ENCODE results near the gene KCNQ1. TPM values are rescaled to one million over a fixed set of nuclear protein-coding genes. Genes with fewer than 3 reads are reported as not detected.

Gene KCNQ1
- total RNA-seq, 1 experiment from 2014 or later = 1.0 TPM

- H3K4me1 ChIP-seq = no peaks in the 10 kb centered on the region
- Mint-ChIP-seq H3K27ac (ENCODE audit: unreplicated experiment) (no peak overlapping the region), H3K9me3 (ENCODE audit: unreplicated experiment) (peaks cover 65% of the 10 kb centered on the region), H3K4me1 (ENCODE audit: low read depth, unreplicated experiment) (no peaks in the 10 kb centered on the region), H3K4me3 (ENCODE audit: unreplicated experiment) (no peak overlapping the region), H3K27me3 (ENCODE audit: insufficient read depth, unreplicated experiment) (peaks cover 2% of the 10 kb centered on the region), H3K36me3 (ENCODE audit: insufficient read depth, unreplicated experiment) (no peaks in the 10 kb centered on the region)
- H3K36me3 ChIP-seq (ENCODE audit: control insufficient read depth, insufficient read depth, low read length) = no peaks in the 10 kb centered on the region
- POLR2A ChIA-PET = no interaction called here
- TF ChIP-seq CTCF (IDR thresholded peaks at IDR 0.05; ENCODE audit: insufficient read depth in 1 of 2, low read depth in 1 of 2, low read length in 1 of 2, severe bottlenecking in 1 of 2, unreplicated experiment in 1 of 2) = no peak
- no peak overlapping the region for H3K4me3 ChIP-seq (ENCODE audit: low read depth, low read length)
- H3K27me3 ChIP-seq (replicated peaks; ENCODE audit: control insufficient read depth, insufficient read depth, low read length) = no peaks in the 10 kb centered on the region; the same call in 1 of the 2 replicates
- no peak for DNase-seq
- CTCF ChIA-PET = no interaction called here
- no TSS peak for BruUV-seq (replicated peaks)
- peaks cover 43% of the 10 kb centered on the region for H3K9me3 ChIP-seq
- intact Hi-C loops (cut with micrococcal nuclease; ENCODE audit: unreplicated experiment) = no loop called here
Observed at GRCh38 chr11:2819316-2819715, 374.5 kb downstream of the KCNQ1 start.

DNA sequence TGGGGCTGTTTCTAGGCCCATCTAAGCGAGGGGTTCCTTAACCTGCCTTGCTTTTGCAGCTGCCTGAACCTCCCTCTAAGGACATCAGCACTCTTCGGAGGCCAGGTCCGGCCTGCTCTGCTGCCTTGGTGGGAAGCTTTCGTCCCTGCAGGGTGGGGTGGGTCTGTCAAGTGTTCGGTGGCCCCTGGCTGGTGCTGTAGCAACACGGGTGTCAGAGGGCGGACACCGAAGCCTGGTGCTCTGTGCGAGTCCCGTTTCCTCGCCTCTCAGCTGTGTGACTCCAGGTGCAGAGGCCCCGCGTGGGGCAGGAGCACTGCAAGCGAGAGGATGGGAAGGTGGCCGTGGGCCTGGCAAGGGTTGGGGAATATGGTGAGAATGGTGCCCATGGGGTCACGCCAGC is 376.2 kb downstream of the KCNQ1 start:
- CTCF ChIA-PET = no interaction called here
- no TSS peak for BruUV-seq (replicated peaks)
- H3K36me3 Mint-ChIP-seq (ENCODE audit: insufficient read depth, unreplicated experiment) = no peaks in the 10 kb centered on the region

GRCh38 chr11:2821891-2822290 is 377.1 kb downstream of the KCNQ1 start:
- peaks cover 8% of the 10 kb centered on the region for H3K4me1 Mint-ChIP-seq (ENCODE audit: low read depth, unreplicated experiment)
- peaks cover 16% of the 10 kb centered on the region for H3K4me1 ChIP-seq
- ChIA-PET POLR2A (no interaction called here), CTCF (no interaction called here)
- H3K27ac Mint-ChIP-seq (ENCODE audit: unreplicated experiment) = no peak overlapping the region
- peaks cover 39% of the 10 kb centered on the region for H3K9me3 ChIP-seq
- H3K36me3 Mint-ChIP-seq (ENCODE audit: insufficient read depth, unreplicated experiment) = no peaks in the 10 kb centered on the region
- no peak overlapping the region for H3K4me3 Mint-ChIP-seq (ENCODE audit: unreplicated experiment)
- no peaks in the 10 kb centered on the region for H3K27me3 Mint-ChIP-seq (ENCODE audit: insufficient read depth, unreplicated experiment)
- peaks cover 57% of the 10 kb centered on the region for H3K9me3 Mint-ChIP-seq (ENCODE audit: unreplicated experiment)
- H3K36me3 ChIP-seq (ENCODE audit: control insufficient read depth, insufficient read depth, low read length) = no peaks in the 10 kb centered on the region
- no peak for TF ChIP-seq CTCF (IDR thresholded peaks at IDR 0.05; ENCODE audit: insufficient read depth in 1 of 2, low read depth in 1 of 2, low read length in 1 of 2, severe bottlenecking in 1 of 2, unreplicated experiment in 1 of 2)
- no peaks in the 10 kb centered on the region for H3K27me3 ChIP-seq (replicated peaks; ENCODE audit: control insufficient read depth, insufficient read depth, low read length)
- DNase-seq = no peak
- no peak overlapping the region for H3K4me3 ChIP-seq (ENCODE audit: low read depth, low read length)
- intact Hi-C loops (cut with micrococcal nuclease; ENCODE audit: unreplicated experiment) = no loop called here
- no TSS peak for BruUV-seq (replicated peaks)

More for the DNA sequence above, 376.2 kb downstream of the KCNQ1 start:
- POLR2A ChIA-PET = no interaction called here
- no peaks in the 10 kb centered on the region for H3K27me3 ChIP-seq (replicated peaks; ENCODE audit: control insufficient read depth, insufficient read depth, low read length)
- no peaks in the 10 kb centered on the region for H3K27me3 Mint-ChIP-seq (ENCODE audit: insufficient read depth, unreplicated experiment)
- no peak for DNase-seq
- H3K4me1 ChIP-seq = peaks cover 10% of the 10 kb centered on the region
- no peak overlapping the region for H3K4me3 Mint-ChIP-seq (ENCODE audit: unreplicated experiment)
- peaks cover 62% of the 10 kb centered on the region for H3K9me3 Mint-ChIP-seq (ENCODE audit: unreplicated experiment)
- H3K4me1 Mint-ChIP-seq (ENCODE audit: low read depth, unreplicated experiment) = peaks cover 8% of the 10 kb centered on the region
- intact Hi-C loops (cut with micrococcal nuclease; ENCODE audit: unreplicated experiment) = no loop called here
- H3K4me3 ChIP-seq (ENCODE audit: low read depth, low read length) = no peak overlapping the region
- H3K27ac Mint-ChIP-seq (ENCODE audit: unreplicated experiment) = no peak overlapping the region
- peaks cover 44% of the 10 kb centered on the region for H3K9me3 ChIP-seq
- no peaks in the 10 kb centered on the region for H3K36me3 ChIP-seq (ENCODE audit: control insufficient read depth, insufficient read depth, low read length)
- no peak for TF ChIP-seq CTCF (IDR thresholded peaks at IDR 0.05; ENCODE audit: insufficient read depth in 1 of 2, low read depth in 1 of 2, low read length in 1 of 2, severe bottlenecking in 1 of 2, unreplicated experiment in 1 of 2)

All from Caco-2 (cell line).